B cell (primary cell): Measurements from ENCODE around the gene SSR3. TPM values are rescaled to one million over a fixed set of nuclear protein-coding genes. Genes with fewer than 3 reads are reported as not detected.

Experiments
- ATAC-seq: fragments of 200-7000 bp; cut with Tn5 transposase; one replicate; pipeline ENCODE4 v1.10.0; 2021; ENCODE audit warnings: low read depth, mild to moderate bottlenecking, moderate number of reproducible peaks, moderate library complexity
- CTCF ChIA-PET: fragments of 350-600 bp; sonication (Branson Sonifier 250); formaldehyde crosslinking; loops from one replicate; lab custom pipeline; 2021; ENCODE audit warnings: antibody characterized with exemption, inconsistent platforms; lab: Charles Lee
- POLR2A ChIA-PET: fragments of 350-600 bp; sonication (Branson Sonifier 250); formaldehyde crosslinking; loops from one replicate; lab custom pipeline; 2021; ENCODE audit warnings: antibody characterized with exemption; lab: Charles Lee
- DNase-seq: peaks from one replicate; pipeline ENCODE4 v3.0.0; 2013
- H2AFZ ChIP-seq: 2 replicates; pipeline ENCODE4 v1.6.1; 2012; ENCODE audit warnings: mild to moderate bottlenecking, low read depth, low read length; ENCODE audit not compliant: insufficient read depth, poor library complexity, severe bottlenecking
- H3K27ac ChIP-seq, 2 donors: 1 replicate in 1 of 2; 2 replicates in 1 of 2; pipeline ENCODE4 v1.5.1; 2012 to 2013; ENCODE audit warnings: low read length in 2 of 2, mild to moderate bottlenecking in 2 of 2, moderate library complexity in 1 of 2
- H3K27me3 ChIP-seq, 4 experiments: fragments of 200-600 bp in 1 of 4; sonication (generic) in 1 of 4; replicated peaks in 1 of 4; 1 replicate in 2 of 4; 2 replicates in 2 of 4; pipeline versions ENCODE4 v1.6.1 to v1.7.0; 2013 to 2016; ENCODE audit warnings: low read length in 3 of 4, mild to moderate bottlenecking in 2 of 4, mixed read lengths in 1 of 4, moderate library complexity in 1 of 4; ENCODE audit not compliant: insufficient read depth in 4 of 4, control insufficient read depth in 3 of 4; ENCODE audit errors: control extremely low read depth in 1 of 4
- H3K36me3 ChIP-seq, 2 experiments: replicated peaks in 1 of 2; 1 replicate in 1 of 2; 2 replicates in 1 of 2; pipeline versions ENCODE4 v1.6.1 to v1.7.1; 2013; ENCODE audit warnings: low read length in 1 of 2; ENCODE audit not compliant: insufficient read depth in 2 of 2, control insufficient read depth in 1 of 2; ENCODE audit errors: control extremely low read depth in 1 of 2, extremely low read depth in 1 of 2
- H3K4me1 ChIP-seq, 2 donors: fragments of 200-600 bp in 1 of 2; sonication (generic) in 1 of 2; 1 replicate in 1 of 2; 2 replicates in 1 of 2; pipeline versions ENCODE4 v1.5.1 to v1.6.1; 2013 to 2017; ENCODE audit warnings: low read length in 2 of 2; ENCODE audit not compliant: control insufficient read depth in 2 of 2, insufficient read depth in 2 of 2
- H3K4me2 ChIP-seq: replicated peaks from 2 replicates; pipeline ENCODE3; 2012; ENCODE audit warnings: mild to moderate bottlenecking, low read depth, low read length; ENCODE audit not compliant: poor library complexity, severe bottlenecking
- H3K4me3 ChIP-seq, 5 experiments: fragments of 200-600 bp in 1 of 5; sonication (generic) in 1 of 5; 1 replicate in 3 of 5; 2 replicates in 2 of 5; pipeline versions ENCODE4 v1.5.1 to v1.7.0; 2011 to 2016; ENCODE audit warnings: low read length in 4 of 5, mild to moderate bottlenecking in 4 of 5, low read depth in 2 of 5, control low read depth in 1 of 5, moderate library complexity in 1 of 5; ENCODE audit not compliant: insufficient read depth in 1 of 5; ENCODE audit errors: control extremely low read depth in 1 of 5, extremely low read depth in 1 of 5
- H3K79me2 ChIP-seq: fragments of 200-600 bp; sonication (generic); one replicate; pipeline ENCODE4 v1.6.0; 2016; ENCODE audit warnings: low read length; ENCODE audit not compliant: control insufficient read depth, insufficient read depth
- H3K9ac ChIP-seq: fragments of 200-600 bp; sonication (generic); 2 replicates; pipeline ENCODE4 v1.6.1; 2017; ENCODE audit warnings: mild to moderate bottlenecking, low read length, moderate library complexity
- H3K9me3 ChIP-seq, 3 donors: one replicate each; pipeline versions ENCODE4 v1.6.1 to v1.7.1; 2013; ENCODE audit warnings: low read length in 2 of 3; ENCODE audit not compliant: control insufficient read depth in 2 of 3, insufficient read depth in 1 of 3; ENCODE audit errors: control extremely low read depth in 1 of 3
- H4K20me1 ChIP-seq: 2 replicates; pipeline ENCODE4 v1.6.0; 2012; ENCODE audit warnings: mild to moderate bottlenecking, low read length; ENCODE audit not compliant: insufficient read depth, control insufficient read depth, poor library complexity, severe bottlenecking
- H3K27ac Mint-ChIP-seq: one replicate; pipeline ENCODE4 v1.8.0; 2021; ENCODE audit warnings: mixed read lengths
- H3K27me3 Mint-ChIP-seq: one replicate; pipeline ENCODE4 v1.8.0; 2021; ENCODE audit warnings: mixed read lengths
- H3K4me1 Mint-ChIP-seq: one replicate; pipeline ENCODE4 v1.8.0; 2021; ENCODE audit warnings: mixed read lengths
- H3K4me3 Mint-ChIP-seq: one replicate; pipeline ENCODE4 v1.8.0; 2021; ENCODE audit warnings: mixed read lengths
- H3K9me3 Mint-ChIP-seq: one replicate; pipeline ENCODE4 v1.8.0; 2022; ENCODE audit warnings: mixed read lengths; ENCODE audit not compliant: insufficient read depth
- CTCF ChIP-seq: fragments of 200-600 bp; IDR thresholded peaks from one replicate; pipeline ENCODE4 v1.8.0; 2022; ENCODE audit warnings: antibody characterized with exemption, mild to moderate bottlenecking
- EZH2 ChIP-seq: IDR thresholded peaks from 2 replicates; pipeline ENCODE4 v1.6.1; 2012; ENCODE audit warnings: borderline replicate concordance, low read depth, mild to moderate bottlenecking, moderate library complexity, low read length; ENCODE audit not compliant: insufficient read depth, poor library complexity, severe bottlenecking
- WGBS: methylation state at CpG from one replicate; pipeline ENCODE4 v1.1.5; 2013; ENCODE audit warnings: missing lambda C conversion rate; ENCODE audit not compliant: insufficient coverage; 5-methylcytosine and 5-hydroxymethylcytosine counted together
- intact Hi-C: fragments of 100-400 bp; cut with micrococcal nuclease; formaldehyde crosslinking; loops from one replicate; pipeline ENCODE4 v1.10.0; 2022
- polyA plus RNA-seq: library from polyadenylated mRNA; depleted of rRNA; stranded (reverse); fragments of >200 nt; gene quantifications from 2 replicates; pipeline ENCODE4 v1.2.3, GENCODE V29; 2012
- total RNA-seq, 2 donors: library from RNA; stranded (reverse); fragments of 120-200 nt in 1 of 2; gene quantifications; 1 replicate in 1 of 2; 2 replicates in 1 of 2; pipeline versions ENCODE4 v1.2.3 to v1.2.4, GENCODE V29; 2013 to 2022

SSR3 gene
- total and polyA plus RNA-seq, 2 donors (not counting 1 experiment from before 2014, with no cell fraction given): 17.5 to 69.2 TPM

DNA sequence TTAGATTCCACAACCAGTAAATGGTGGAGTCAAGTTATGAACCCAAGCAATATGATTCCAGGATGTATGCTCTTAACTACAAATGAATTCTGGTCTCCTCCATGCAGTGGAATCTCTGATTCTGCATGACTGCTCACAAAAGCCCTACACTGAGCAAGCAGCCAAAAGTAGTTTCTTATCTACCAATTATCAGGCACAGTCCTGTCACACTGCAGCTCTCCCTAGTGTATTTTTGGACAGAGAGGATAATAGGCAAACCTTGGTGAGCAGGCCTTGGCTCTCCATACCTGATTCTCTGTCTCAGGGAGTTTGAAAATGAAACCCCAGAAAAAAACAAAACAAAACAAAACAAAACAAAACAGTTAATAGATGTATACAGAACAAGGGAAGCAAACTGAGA, 3.5 kb upstream of the SSR3 start:
- peak overlapping the region; percentile 8 for H2AFZ ChIP-seq
- CTCF ChIA-PET: interaction anchor here (0.6 kb wide), 1 partner anchor 116 kb away, joined by 3 read pairs; the partner anchor contains the start of gene TIPARP
- peaks cover 6% of the 10 kb centered on the region for H3K27me3 Mint-ChIP-seq
- peaks cover 15% of the 10 kb centered on the region for H3K79me2 ChIP-seq
- H3K36me3 ChIP-seq: no peaks in the 10 kb centered on the region
- no peaks in the 10 kb centered on the region for H3K9me3 ChIP-seq
- no peak overlapping the region for H3K27ac Mint-ChIP-seq
- no peaks in the 10 kb centered on the region for H3K9me3 Mint-ChIP-seq
- peaks cover 14 to 15% of the 10 kb centered on the region in 2 donors for H3K4me1 ChIP-seq
- POLR2A ChIA-PET: no interaction called here
- H3K4me1 Mint-ChIP-seq: peaks cover 20% of the 10 kb centered on the region
- peaks cover 0 to 6% (median 3%) of the 10 kb centered on the region in 4 experiments for H3K27me3 ChIP-seq
- no peak overlapping the region for H3K4me3 Mint-ChIP-seq
- H3K4me3 ChIP-seq: no peak overlapping the region
- ATAC-seq: no peak
- no peak for DNase-seq
- TF ChIP-seq EZH2 (no peak), CTCF (no peak)
- H4K20me1 ChIP-seq: no peaks in the 10 kb centered on the region
- H3K9ac ChIP-seq: no peak overlapping the region
- no peak overlapping the region for H3K4me2 ChIP-seq
- intact Hi-C loops: loop anchor here (5.0 kb wide), 1 partner anchor 686 kb away; the partner anchor contains the start of gene GMPS
- H3K27ac ChIP-seq: no peak overlapping the region

GRCh38 chr3:156554515-156554841, 439 bp downstream of the SSR3 start:
- Histone ChIP-seq H3K36me3 (peaks cover 0 to 31% of the 10 kb centered on the region in 2 experiments), H3K9me3 (no peaks in the 10 kb centered on the region), H3K27ac (peak overlapping the region; percentile 19 to 86), H4K20me1 (peaks cover 4% of the 10 kb centered on the region), H3K79me2 (peaks cover 48% of the 10 kb centered on the region), H3K27me3 (no peaks in the 10 kb centered on the region), H3K4me1 (peaks cover 14 to 16% of the 10 kb centered on the region in 2 donors), H3K9ac (peak overlapping the region; percentile 97), H2AFZ (peak overlapping the region; percentile 100), H3K4me3 (peak overlapping the region; percentile 83 to 97 (median 90)), H3K4me2 (peak overlapping the region; percentile 84)
- intact Hi-C loops: loop anchor here (2.0 kb wide), 2 partner anchors 526 to 582 kb away; no protein-coding TSS in a partner anchor
- H3K4me1 Mint-ChIP-seq: peaks cover 38% of the 10 kb centered on the region
- ChIA-PET CTCF (interaction anchor here (0.7 to 3.0 kb wide), 16 partner anchors 9 to 749 kb away, joined by 3 to 30 read pairs (median 4); partner anchors contain the start of genes C3orf33 and TIPARP), POLR2A (interaction anchor here (0.7 to 1.9 kb wide), 5 partner anchors 10 to 620 kb away, joined by 3 to 16 read pairs (median 8); partner anchors contain the start of gene TIPARP)
- no peak for TF ChIP-seq EZH2
- no peak for TF ChIP-seq CTCF
- H3K9me3 Mint-ChIP-seq: no peaks in the 10 kb centered on the region
- DNase-seq: no peak
- no peak for ATAC-seq
- H3K4me3 Mint-ChIP-seq: peak overlapping the region; percentile 97
- H3K27ac Mint-ChIP-seq: peak overlapping the region; percentile 94
- WGBS: 0% methylated on average over 9 of the region's 11 CpGs
- no peaks in the 10 kb centered on the region for H3K27me3 Mint-ChIP-seq
